GM15510 (cell line): Measurements from ENCODE around the gene TPPP2.

Experiments
- POLR2A ChIP-seq: IDR thresholded peaks from 3 replicates; pipeline ENCODE4 v1.6.1; 2011; ENCODE audit warnings: borderline replicate concordance; ENCODE audit not compliant: insufficient read length; ENCODE audit errors: extremely low read depth

TPPP2 gene

DNA sequence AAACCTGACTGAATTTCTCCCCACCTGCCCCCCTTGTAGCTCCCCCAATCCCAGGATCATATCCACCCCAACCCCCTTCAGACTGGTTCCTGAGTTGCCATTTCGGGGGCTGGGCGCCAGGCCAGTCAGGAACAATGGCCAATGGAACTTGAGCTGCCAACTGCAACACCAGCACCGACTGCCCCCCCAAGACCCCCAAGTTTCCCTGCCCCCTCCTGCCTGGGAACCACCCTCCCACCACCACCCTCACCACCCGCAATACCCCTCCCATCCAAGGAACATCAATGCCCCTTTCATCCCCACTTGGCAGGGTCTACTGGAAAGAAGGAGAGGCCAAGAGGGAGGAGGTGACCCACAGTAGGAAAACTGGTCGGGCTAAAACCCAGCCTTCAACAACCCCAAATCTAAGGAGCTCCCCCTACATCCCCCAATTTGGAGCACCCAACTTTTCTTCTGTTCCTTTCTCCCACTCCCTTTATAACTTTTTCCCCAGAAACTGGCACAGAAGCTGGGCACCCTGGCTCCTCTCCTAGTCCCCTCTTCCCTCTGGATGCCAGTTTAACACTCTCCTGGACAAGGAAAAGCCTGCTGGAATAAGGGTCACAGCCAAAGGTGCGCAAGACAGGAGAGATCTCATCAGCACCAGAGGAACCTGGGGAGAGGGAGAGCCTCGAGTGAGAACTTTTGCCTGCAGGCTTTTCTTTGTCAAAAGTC is 3.6 kb upstream of the TPPP2 start:
- TF ChIP-seq POLR2A, result no peak

- no peak for TF ChIP-seq POLR2A
Observed at GRCh38 chr14:21026988-21027315, 3.1 kb upstream of the TPPP2 start.

DNA sequence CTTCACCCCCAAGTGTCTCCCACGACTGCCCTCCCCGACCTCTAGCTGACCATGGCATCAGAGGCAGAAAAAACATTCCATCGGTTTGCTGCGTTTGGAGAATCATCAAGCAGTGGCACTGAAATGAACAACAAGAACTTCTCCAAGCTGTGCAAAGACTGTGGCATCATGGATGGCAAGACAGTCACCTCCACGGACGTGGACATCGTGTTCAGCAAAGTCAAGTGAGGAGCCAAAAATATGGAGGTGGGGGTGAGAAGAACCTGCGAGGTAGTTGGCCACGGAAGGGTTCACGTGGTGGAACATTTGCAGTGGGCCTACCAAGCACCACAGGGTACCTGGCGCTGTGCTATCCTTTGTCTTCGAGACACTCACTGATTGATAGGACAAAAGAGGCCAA is 514 bp downstream of the TPPP2 start:
- no peak for TF ChIP-seq POLR2A

- TF ChIP-seq POLR2A, result no peak
Observed at GRCh38 chr14:21032326-21033132, 2.5 kb downstream of the TPPP2 start.

- TF ChIP-seq POLR2A, result no peak
Observed at GRCh38 chr14:21033133-21033698, 3.2 kb downstream of the TPPP2 start.

DNA sequence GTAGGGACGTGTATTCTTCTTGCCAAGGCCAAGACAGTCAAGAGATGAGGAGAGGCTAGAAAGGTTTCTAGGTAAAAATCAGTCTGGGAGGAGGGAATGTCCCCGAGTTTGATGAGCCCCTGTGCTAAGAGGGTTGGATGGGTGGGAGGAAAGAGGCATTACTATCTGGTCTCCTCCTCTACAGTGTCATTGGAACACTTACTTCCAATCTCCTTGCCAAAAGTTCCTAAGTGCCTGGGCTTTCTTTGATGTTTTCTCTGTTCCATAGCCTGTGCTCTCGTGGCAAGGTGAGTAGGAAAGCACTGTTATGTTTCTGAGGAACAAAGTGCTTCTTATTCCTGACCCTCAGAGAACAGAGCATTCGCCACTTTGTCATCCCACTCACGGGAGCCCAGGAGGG is 4.7 kb downstream of the TPPP2 start, which contains the start of gene RNASE13:
TSS of gene RNASE13 (minus strand) at position 101 of the 400 bp plus-strand sequence. CDS start 519 bp downstream, outside the sequence.
- TF ChIP-seq POLR2A, result no peak

- TF ChIP-seq POLR2A, result no peak
Observed at GRCh38 chr14:21036751-21037150, 6.7 kb downstream of the TPPP2 start.

DNA sequence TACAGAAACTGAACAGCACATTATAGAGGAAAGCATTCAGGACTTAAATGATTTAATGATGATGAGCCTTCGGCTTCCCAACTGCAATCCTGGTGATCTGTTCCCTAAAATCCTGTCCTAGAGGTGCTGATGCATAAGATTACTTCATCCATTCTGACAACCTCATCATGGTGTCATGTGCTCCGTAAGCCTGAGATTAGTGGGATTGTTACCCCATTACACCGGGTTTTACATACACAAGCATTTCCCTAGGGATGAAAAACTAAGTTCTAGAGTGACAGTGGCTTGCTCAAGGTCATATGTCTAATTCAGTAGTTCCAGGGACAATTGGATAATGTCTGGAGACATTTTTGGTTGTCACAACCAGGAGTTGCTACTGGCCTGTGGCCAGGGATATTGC is 7.1 kb downstream of the TPPP2 start:
- no peak for TF ChIP-seq POLR2A

- no peak for TF ChIP-seq POLR2A
Observed at GRCh38 chr14:21038441-21039422, 8.7 kb downstream of the TPPP2 start.

DNA sequence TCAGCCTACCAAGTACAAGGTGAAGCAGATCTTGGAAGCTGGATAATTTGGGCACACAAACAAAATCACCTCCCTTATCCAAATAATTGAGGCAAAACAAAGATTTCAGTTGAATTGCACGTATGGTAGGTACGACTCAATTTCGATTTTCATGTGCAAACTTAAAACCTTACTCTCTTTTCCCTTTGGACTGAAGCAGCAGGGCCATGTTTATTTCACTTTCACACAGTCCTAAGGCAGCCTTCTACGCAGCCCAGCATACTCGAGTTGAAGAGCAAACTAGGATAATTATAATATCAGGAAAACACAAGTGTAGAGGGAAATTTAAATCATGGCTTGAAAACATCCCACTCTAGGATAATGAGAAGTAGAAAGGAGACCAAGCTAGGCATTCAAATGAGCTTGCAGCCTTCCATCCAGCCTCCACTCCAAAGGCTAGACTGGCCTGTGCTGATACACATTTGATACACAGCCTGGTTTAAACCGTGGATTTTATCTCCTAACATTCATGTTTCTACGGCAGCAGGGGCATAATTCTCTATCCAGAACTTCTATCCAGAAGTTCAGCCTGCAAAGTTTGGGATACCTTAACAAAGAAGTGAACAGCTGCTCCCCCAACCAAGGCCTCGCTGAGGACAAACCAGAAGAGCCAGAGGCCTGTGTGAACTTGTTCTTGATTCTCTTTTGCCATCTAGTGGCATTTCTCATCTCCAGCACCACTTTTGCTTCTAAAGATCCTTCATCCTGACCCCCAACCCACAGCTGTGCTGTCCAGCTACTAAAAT is 9.8 kb downstream of the TPPP2 start:
- TF ChIP-seq POLR2A, result no peak

GRCh38 chr14:21040370-21040925 is 10.4 kb downstream of the TPPP2 start:
- TF ChIP-seq POLR2A, result no peak

- no peak for TF ChIP-seq POLR2A
Observed at GRCh38 chr14:21041676-21042433, 11.8 kb downstream of the TPPP2 start, which contains the start of gene RNASE7. TSS of gene RNASE7 (plus strand) at chr14:21042362. CDS start at chr14:21042993, 631 bp downstream.

DNA sequence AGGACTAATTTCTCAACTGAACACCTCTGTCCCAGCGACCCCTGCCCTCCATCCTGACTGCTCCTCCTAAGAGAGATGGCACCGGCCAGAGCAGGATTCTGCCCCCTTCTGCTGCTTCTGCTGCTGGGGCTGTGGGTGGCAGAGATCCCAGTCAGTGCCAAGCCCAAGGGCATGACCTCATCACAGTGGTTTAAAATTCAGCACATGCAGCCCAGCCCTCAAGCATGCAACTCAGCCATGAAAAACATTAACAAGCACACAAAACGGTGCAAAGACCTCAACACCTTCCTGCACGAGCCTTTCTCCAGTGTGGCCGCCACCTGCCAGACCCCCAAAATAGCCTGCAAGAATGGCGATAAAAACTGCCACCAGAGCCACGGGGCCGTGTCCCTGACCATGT is 12.9 kb downstream of the TPPP2 start:
- TF ChIP-seq POLR2A, result no peak
